ENCODE measurements around the gene C10orf90.

Gene C10orf90

DNA sequence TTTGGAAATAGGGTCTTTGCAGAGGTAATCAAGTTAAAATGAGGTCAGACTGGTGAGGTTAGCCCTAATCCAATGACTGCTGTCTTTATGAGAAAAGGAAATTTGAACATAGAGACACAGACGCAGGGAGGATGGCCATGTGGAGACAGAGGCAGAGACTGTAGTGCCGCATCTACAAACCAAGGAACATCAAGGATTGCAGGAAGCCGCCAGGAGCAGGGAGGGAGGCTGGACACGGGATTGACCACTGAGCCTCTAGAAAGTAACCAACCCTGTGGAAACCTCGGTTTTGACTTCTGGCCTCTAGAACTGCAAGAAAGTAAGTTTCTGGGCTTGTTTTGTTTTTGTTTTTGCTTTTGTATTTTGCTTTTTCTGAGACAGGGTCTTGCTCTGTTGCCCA, 213.9 kb downstream of the C10orf90 start:
- no peak for DNase-seq

- DNase-seq: no peak
Measured at GRCh38 chr10:126455766-126456405, 214.6 kb downstream of the C10orf90 start.

GRCh38 chr10:126455036-126455765, 215.3 kb downstream of the C10orf90 start:
- DNase-seq: no peak

DNA sequence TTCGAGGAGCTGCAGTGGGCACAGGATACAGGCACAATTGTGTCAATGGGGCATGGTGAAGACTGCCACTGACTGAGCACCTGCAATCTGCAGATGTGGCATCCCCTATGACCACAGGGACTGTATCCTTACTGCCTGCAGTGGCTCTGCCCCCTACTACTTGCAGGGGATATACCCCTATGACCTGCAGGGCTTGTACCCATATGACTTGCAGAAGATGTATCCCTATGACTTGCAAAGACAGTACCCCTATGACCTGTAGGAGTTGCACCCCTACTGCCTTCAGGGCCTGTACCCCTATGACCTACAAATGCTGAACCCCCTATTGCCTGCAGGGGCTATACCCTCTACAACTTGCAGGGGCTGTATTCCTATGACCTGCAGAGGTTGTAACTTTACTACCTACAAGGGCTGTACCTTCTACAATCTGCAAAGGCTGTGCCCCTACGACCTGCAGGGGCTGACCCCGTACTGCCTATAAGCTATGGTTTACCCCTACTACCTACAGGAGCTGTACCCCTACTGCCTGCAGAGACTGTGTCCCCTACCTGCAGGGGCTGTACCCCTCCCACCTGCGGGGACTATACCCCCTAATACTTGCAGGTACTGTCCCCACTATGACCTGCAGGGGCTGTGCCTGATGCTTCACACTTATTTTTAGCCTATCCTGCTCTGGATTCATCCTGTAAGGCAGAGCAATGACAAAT, 216.3 kb downstream of the C10orf90 start:
- DNase-seq: no peak

GRCh38 chr10:126452245-126452644, 218.2 kb downstream of the C10orf90 start:
- DNase-seq: no peak

GRCh38 chr10:126448091-126448490, 222.4 kb downstream of the C10orf90 start:
- no peak for DNase-seq

DNA sequence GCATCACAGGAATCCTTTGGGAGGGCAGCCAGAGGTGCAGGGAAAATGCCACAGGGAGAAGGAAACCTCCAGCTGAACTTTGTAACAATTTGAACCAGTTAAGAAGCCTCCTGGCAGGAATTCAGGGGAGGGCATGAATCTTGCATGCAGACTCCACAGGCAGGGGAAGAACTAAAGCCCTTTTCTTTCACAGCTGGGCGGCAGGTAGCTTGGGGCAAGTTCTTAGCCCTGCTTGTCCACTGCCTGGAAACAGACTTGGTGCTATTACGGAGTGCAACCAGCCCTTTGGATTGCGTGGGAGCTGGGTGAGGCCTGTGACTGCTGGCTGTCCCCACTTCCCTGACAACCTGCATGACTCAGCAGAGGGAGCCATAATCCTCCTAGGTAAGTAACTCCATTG, 230.6 kb downstream of the C10orf90 start:
- DNase-seq: no peak

DNA sequence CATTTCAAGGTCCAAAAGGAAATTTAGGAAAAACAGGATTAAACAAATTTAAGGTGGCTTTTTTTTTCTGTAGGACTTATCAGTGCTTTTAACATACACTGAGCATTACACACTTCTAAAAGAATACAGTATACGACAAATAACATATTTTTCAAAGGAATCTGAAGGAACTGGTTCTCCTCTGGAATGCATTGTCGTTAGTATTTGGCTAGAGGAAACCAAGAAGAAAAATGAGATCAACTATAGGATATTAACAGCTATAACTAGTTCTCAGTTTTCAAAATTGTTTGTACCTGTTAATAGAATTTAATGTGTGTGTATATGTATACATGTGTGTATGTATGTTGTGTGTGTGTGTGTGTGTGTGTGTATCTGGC, 232.1 kb downstream of the C10orf90 start:
- DNase-seq: no peak

DNA sequence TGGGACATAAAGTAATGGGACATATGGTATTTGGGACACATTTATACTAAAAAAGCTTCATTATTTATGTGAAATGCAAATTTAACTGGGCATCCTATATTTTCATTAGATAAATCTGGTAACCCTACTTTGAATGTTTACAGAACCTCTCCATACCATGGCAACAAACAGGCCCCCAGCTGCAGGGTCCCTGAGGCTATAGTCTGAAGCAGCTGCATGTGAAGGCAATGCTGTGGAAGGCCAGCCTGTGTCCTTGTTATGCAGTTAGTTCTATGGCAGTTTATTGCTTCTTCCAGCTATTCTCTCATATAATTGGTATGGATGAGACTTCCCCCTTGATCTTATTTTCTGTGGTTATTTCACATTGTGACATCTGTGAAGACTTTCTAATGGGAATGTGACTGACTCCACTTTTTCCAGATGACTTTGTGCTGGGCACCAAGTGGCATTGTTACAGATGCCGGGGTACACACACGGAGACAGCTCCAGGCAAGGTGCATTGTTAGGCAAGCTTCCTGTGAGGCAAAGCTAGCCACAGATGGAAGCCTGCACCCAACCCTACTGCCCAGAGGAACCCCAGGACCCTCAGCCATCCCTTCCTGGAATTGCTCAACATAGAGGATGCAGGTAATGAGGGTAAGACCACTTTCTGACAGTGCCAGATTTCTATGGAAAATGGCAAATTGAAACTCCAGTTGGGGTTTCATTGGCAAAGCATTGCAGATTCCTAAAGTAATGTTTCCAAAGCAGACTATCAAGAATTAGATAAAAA, 232.7 kb downstream of the C10orf90 start:
- DNase-seq: no peak

DNA sequence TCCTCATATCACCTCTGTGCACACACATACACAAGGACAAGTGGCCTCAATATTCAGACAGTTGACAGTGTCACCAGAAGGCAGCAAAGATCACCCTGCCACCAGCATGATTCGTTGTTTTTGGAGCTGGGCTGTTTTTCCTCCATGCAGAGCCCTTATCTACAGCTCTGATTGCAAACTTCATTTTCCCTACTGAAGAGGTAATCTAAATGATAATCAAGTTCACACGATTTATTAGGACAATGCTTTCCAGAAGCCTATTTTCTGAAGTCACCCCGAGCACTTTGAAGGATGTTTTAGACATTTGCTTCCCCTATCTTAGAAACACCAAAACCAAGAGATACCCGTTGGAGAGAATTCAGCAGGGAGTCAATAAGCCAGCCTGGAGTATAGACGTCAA, 236.3 kb downstream of the C10orf90 start:
- no peak for DNase-seq

DNA sequence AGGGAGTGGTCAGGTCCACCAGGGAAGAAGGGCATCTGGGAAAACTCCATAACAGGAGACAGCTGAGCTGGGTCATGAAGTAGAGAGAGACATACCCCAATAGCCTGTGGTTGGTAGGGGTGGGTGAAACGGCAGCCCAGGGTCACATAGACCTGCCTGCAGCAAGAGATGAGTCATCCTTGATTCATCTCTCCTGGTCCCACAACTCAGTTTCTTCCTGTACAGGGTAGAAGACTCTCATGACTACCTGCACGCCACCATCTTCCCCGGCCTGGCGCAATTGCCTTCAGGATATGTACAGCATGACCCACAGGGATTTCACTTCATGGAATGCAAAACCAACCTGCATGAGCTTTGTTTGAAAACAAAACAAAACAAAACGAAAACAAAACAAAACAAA, 237.1 kb downstream of the C10orf90 start:
- DNase-seq: no peak

DNA sequence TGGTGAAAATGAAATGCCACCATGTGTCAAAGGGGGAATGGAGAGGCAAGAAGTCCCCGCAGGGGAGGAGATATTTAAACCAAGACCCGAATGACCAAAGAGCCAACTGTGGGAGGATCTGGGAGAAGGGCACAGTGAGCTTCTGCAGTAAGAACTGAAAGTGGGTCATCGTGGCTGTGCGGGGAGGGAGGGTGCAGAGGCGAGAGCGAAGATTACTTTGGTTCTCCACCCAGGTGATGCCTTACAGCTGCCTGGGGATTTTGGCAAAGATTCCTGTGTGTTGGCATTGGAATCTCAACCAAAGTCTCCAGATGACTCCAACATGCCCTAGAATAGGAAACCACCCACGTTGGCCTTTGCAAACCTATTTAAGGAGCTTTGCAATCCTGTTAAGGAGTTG, 238.0 kb downstream of the C10orf90 start:
- DNase-seq: no peak

DNA sequence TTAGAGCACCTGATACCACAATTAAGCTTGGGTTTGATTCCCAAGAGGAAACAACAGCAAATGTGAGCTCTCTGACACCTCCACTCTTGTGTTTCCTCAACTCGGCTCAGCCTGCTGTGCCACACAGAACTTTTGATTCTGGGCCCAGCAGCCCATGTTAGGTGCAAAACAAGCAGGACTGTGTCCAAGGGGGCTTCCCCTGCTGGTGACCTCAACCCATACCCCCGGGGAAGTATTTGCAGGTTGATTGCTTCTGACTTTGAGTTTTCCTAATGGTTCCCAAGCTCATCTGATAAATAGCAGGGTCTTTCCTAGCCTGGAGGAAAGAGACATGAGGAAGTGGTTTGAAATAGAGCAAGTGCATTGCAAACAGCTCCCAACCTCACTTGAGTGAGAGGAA, 238.7 kb downstream of the C10orf90 start:
- no peak for DNase-seq

GRCh38 chr10:126430512-126430911, 240.0 kb downstream of the C10orf90 start:
- DNase-seq: no peak

- no peak for DNase-seq
Measured at GRCh38 chr10:126429275-126429674, 241.2 kb downstream of the C10orf90 start.

GRCh38 chr10:126425489-126426065, 244.9 kb downstream of the C10orf90 start:
- DNase-seq: no peak

GRCh38 chr10:126425032-126425431, 245.5 kb downstream of the C10orf90 start:
- no peak for DNase-seq

DNA sequence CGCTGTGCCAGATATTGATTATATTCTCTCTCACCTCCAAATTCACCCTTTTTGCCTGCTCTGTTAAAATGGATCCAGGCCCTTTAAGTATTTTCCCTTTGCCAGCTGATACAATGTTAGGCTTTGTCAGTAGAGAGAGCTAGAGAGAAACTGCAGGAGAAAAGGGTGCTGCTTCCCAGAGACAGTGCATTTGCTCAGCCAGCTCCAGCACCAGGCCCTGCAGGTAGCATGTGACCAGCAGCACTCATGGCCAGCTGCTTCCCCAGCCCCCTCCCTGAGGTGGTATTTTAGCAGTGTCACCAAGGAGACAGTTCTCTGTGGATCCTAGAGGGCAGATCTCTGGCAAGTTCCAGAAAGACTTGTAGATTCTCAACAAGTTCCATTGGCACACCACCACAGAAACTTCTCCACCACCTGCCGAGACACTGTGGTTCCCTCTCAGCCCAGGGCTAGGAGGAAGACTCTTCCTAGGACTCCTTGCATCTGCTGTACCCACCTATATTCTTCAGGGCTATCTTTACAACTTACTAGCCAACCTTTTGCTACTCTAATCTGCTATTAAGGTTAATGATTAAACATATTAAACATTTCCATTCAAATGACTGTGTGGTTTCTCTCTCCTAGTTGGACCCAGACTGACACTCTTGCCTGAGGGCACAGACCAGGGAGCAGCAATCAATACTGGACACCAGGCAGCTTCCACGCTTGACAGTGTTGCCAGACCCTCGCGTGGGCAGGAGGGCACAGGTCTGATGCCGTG, 246.6 kb downstream of the C10orf90 start:
- no peak for DNase-seq

- DNase-seq: no peak
Measured at GRCh38 chr10:126422567-126422966, 247.9 kb downstream of the C10orf90 start.

GRCh38 chr10:126421756-126422256, 248.7 kb downstream of the C10orf90 start:
- no peak for DNase-seq

DNA sequence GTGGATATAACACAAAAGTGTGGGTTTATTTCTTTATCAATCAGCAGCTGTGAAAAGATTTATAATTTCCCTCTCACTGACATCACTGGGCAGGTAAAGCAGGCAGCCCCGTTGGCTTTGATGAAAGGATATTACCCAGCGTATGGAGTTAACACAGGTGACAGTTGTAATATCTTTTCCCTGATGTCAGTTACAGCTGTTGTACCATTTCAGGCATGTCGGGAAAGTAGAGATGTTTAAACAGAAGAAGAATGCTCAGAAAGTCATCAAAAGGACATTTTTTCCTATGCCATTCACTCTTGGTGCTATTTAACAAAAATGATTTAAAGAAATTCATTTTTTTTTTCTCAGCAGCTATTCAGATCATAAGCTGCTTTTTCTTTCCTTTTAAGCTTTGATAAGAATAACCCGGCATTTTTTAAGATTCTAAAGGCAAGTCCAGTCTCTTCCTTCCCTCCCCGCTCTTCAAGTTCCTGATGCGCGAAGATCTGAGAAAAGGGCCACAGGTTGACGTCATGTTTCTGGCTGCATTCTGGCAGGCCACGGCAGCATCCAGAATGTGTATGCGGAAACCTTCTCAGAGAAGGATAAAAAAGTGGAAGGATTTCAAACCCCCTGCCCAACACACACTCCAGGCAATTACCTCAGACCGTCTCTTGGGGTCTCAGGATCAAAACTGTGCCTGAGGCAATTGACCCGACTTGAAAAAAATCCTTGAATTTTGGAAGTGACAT, 249.8 kb downstream of the C10orf90 start:
- no peak for DNase-seq

Data from stimulated activated CD4-positive, alpha-beta T cell treated with anti-CD3 and anti-CD28 coated beads, Interleukin-2, amount 100 ng/mL, for 48 hours (primary cell).